Smooth muscle cell (in vitro differentiated cells): ENCODE measurements around the gene MICAL3. TPM values are rescaled to one million over a fixed set of nuclear protein-coding genes. Genes with fewer than 3 reads are reported as not detected.

Experiments
- DNase-seq: peaks from one replicate; lab custom pipeline; 2025; ENCODE audit not compliant: unreplicated experiment; lab: John Stamatoyannopoulos, UW
- H2AFZ ChIP-seq: fragments of 200-600 bp; sonication (generic); 2 replicates; pipeline ENCODE4 v1.6.0; 2016; ENCODE audit warnings: antibody characterized with exemption, low read depth, mild to moderate bottlenecking
- H3F3A ChIP-seq: fragments of 200-600 bp; sonication (generic); 2 replicates; pipeline ENCODE4 v1.6.0; 2017; ENCODE audit warnings: antibody characterized with exemption, low read depth
- H3K27ac ChIP-seq: fragments of 200-600 bp; sonication (generic); 2 replicates; pipeline ENCODE4 v1.5.1; 2016; ENCODE audit warnings: low read depth, mild to moderate bottlenecking
- H3K27me3 ChIP-seq: fragments of 200-600 bp; sonication (generic); 2 replicates; pipeline ENCODE4 v1.6.1; 2016; ENCODE audit warnings: low read depth, mild to moderate bottlenecking
- H3K36me3 ChIP-seq: fragments of 200-600 bp; sonication (generic); 2 replicates; pipeline ENCODE4 v1.5.1; 2016; ENCODE audit warnings: low read depth
- H3K4me1 ChIP-seq: fragments of 200-600 bp; sonication (generic); 2 replicates; pipeline ENCODE4 v1.5.1; 2016; ENCODE audit warnings: low read depth
- H3K4me2 ChIP-seq: fragments of 200-600 bp; sonication (generic); 2 replicates; pipeline ENCODE4 v1.6.0; 2016; ENCODE audit warnings: mild to moderate bottlenecking
- H3K4me3 ChIP-seq: fragments of 200-600 bp; sonication (generic); 2 replicates; pipeline ENCODE4 v1.5.1; 2016; ENCODE audit warnings: mild to moderate bottlenecking
- H3K79me2 ChIP-seq: fragments of 200-600 bp; sonication (generic); 2 replicates; pipeline ENCODE4 v1.6.0; 2016; ENCODE audit warnings: low read depth, mild to moderate bottlenecking
- H3K9ac ChIP-seq: fragments of 200-600 bp; sonication (generic); 2 replicates; pipeline ENCODE4 v1.6.0; 2016; ENCODE audit warnings: low read depth
- H3K9me3 ChIP-seq: fragments of 200-600 bp; sonication (generic); replicated peaks from 2 replicates; pipeline ENCODE4 v1.5.1; 2016; ENCODE audit warnings: low read depth
- H4K20me1 ChIP-seq: fragments of 200-600 bp; sonication (generic); 2 replicates; pipeline ENCODE4 v1.6.0; 2016; ENCODE audit warnings: low read depth
- WGBS: methylation state at CpG from one replicate; pipeline ENCODE4 v1.1.7; 2016; ENCODE audit warnings: low lambda C conversion rate; 5-methylcytosine and 5-hydroxymethylcytosine counted together
- polyA plus RNA-seq: library from polyadenylated mRNA; unstranded; fragments of >200 nt; fragmentation: Nextera tagmentation; extraction: Ambion mirVana; gene quantifications from 2 replicates; pipeline ENCODE4 v1.2.1, GENCODE V29; 2016
- total RNA-seq: library from RNA; depleted of rRNA; stranded (reverse); fragments of >200 nt; gene quantifications from 2 replicates; pipeline ENCODE4 v1.2.3, GENCODE V29; 2014
- TF ChIP-seq, protein P1 (sequence below): fragments of 200-600 bp; sonication (generic); IDR thresholded peaks from 2 replicates; pipeline ENCODE4 v1.5.1; 2017; ENCODE audit warnings: borderline replicate concordance, mild to moderate bottlenecking, antibody characterized with exemption; ENCODE audit not compliant: insufficient read depth, poor library complexity, severe bottlenecking

Gene MICAL3
- total and polyA plus RNA-seq, 2 experiments from 2014 or later = 3.1 to 28.6 TPM

DNA sequence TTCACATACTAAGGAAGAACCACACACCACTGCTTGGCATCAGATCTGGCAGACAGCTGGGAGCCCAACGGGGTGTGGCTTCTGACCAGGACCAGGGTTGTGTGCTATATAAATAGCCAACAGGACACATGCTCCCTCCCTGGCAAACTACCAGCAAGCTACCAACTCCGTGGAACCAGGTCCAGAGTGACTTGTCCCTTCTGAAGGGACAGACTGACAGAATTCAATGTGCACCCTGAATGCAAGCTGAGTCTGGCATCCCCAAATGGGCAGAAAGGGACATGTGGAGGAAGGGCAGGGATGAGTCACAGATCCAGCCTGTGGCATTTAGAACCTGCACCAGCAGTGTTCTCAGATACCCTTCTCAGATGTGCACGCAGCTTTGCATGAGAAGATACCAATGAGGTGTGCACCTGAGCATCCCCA, 92.9 kb downstream of the MICAL3 start:
- H3K9ac ChIP-seq = no peak overlapping the region
- peaks cover 88% of the 10 kb centered on the region for H3K79me2 ChIP-seq
- H3F3A ChIP-seq = no peaks in the 10 kb centered on the region
- H3K27me3 ChIP-seq = no peaks in the 10 kb centered on the region
- no peaks in the 10 kb centered on the region for H3K36me3 ChIP-seq
- peaks cover 39% of the 10 kb centered on the region for H4K20me1 ChIP-seq
- H2AFZ ChIP-seq = no peak overlapping the region
- DNase-seq = no peak
- 88% methylated on average over 3 of the region's 3 CpGs for WGBS
- no peaks in the 10 kb centered on the region for H3K4me1 ChIP-seq
- H3K9me3 ChIP-seq = no peaks in the 10 kb centered on the region
- H3K4me2 ChIP-seq = no peak overlapping the region
- no peak overlapping the region for H3K4me3 ChIP-seq
- no peak overlapping the region for H3K27ac ChIP-seq
- TF ChIP-seq, protein P1, sequence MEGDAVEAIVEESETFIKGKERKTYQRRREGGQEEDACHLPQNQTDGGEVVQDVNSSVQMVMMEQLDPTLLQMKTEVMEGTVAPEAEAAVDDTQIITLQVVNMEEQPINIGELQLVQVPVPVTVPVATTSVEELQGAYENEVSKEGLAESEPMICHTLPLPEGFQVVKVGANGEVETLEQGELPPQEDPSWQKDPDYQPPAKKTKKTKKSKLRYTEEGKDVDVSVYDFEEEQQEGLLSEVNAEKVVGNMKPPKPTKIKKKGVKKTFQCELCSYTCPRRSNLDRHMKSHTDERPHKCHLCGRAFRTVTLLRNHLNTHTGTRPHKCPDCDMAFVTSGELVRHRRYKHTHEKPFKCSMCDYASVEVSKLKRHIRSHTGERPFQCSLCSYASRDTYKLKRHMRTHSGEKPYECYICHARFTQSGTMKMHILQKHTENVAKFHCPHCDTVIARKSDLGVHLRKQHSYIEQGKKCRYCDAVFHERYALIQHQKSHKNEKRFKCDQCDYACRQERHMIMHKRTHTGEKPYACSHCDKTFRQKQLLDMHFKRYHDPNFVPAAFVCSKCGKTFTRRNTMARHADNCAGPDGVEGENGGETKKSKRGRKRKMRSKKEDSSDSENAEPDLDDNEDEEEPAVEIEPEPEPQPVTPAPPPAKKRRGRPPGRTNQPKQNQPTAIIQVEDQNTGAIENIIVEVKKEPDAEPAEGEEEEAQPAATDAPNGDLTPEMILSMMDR = no peak

DNA sequence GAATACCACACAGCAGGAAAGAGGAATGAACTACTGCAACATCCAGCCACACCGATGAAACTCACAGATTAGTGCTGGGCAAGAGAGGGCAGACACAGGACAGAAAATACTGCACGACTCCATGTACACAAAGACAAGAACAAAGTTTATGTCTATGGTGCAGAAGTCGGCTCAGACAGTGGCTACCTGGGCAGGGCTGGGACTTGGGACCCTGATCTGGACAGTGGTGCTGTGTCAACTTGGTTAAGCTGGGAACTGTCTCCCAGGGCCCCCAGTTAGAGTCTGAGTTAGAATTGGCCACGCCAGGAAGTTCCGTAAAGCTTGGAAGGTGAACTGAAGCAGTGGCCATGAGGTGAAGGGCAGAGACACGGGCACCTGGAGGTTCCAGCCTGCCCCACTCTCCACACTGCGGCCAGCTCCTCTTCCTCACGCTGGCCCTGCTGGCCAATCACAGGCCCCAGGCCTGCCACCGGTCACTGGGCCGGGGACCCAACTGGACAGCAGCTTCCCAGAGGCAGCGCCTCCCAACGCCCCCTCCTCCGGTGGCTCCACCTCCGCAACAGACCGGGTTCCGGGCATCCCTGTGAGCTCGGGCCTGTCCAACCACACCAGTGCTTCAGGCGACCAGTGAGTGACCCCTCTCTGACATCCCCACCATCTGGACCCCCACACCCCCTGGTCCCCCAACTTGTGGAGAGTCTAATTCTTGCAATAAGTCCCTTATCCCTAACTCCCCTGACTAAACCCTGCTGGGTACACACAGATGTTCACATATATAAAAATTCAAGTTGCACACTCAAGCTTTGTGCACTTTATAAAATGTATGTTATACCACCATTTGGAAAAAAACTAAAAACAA, 93.7 kb downstream of the MICAL3 start:
- peaks cover 39% of the 10 kb centered on the region for H4K20me1 ChIP-seq
- H3K9ac ChIP-seq = no peak overlapping the region
- peaks cover 87% of the 10 kb centered on the region for H3K79me2 ChIP-seq
- H3F3A ChIP-seq = no peaks in the 10 kb centered on the region
- WGBS = 98% methylated on average over 18 of the region's 18 CpGs
- H3K27me3 ChIP-seq = no peaks in the 10 kb centered on the region
- TF ChIP-seq, protein P1 = no peak
- H3K27ac ChIP-seq = no peak overlapping the region
- H3K9me3 ChIP-seq = no peaks in the 10 kb centered on the region
- no peak overlapping the region for H2AFZ ChIP-seq
- no peak overlapping the region for H3K4me2 ChIP-seq
- H3K4me3 ChIP-seq = no peak overlapping the region
- no peaks in the 10 kb centered on the region for H3K36me3 ChIP-seq
- no peak for DNase-seq
- no peaks in the 10 kb centered on the region for H3K4me1 ChIP-seq

DNA sequence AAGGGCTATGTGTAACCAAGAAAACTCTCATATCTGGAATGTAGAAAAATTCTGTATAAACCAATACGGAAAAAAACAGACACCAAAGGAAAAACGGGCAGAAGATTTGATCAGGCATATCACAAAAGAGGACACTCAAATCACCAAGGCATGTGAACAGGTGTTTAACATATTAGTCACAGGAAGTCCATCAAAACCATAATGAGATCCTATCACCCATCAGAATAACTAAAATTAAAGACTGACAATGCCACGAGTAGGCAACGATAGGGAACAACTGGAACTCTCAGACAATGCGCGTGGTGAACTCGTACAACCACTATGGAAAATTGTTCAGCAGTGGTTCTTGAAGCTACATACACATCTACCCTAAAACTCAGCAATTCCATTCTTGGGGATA, 94.5 kb downstream of the MICAL3 start:
- no peaks in the 10 kb centered on the region for H3K9me3 ChIP-seq
- peaks cover 89% of the 10 kb centered on the region for H3K79me2 ChIP-seq
- H4K20me1 ChIP-seq = peaks cover 39% of the 10 kb centered on the region
- H3K4me2 ChIP-seq = no peak overlapping the region
- TF ChIP-seq, protein P1 = no peak
- H2AFZ ChIP-seq = no peak overlapping the region
- no peak for DNase-seq
- H3F3A ChIP-seq = no peaks in the 10 kb centered on the region
- no peaks in the 10 kb centered on the region for H3K27me3 ChIP-seq
- no peak overlapping the region for H3K9ac ChIP-seq
- whole genome bisulfite sequencing = 88% methylated on average over 7 of the region's 7 CpGs
- no peaks in the 10 kb centered on the region for H3K4me1 ChIP-seq
- H3K27ac ChIP-seq = no peak overlapping the region
- no peaks in the 10 kb centered on the region for H3K36me3 ChIP-seq
- no peak overlapping the region for H3K4me3 ChIP-seq

DNA sequence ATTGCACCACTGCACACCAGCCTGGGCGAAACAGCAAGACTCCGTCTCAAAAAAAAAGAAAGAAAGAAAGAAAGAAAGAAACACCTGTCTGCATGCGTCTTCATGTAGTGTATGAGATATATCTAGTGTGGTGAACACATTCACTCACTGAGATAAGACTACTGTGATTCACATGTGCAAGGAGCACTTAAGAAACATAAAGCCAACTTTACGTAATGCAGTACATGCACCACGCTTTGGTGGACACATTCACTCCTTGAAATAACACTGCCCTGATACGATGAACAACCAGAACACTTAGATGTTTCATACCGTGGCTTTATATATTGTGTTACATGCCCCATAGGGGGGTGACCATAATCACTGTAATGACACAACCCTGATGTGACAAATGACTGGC, 96.0 kb downstream of the MICAL3 start:
- TF ChIP-seq, protein P1 = no peak
- peaks cover 40% of the 10 kb centered on the region for H4K20me1 ChIP-seq

More for the DNA sequence above, 96.0 kb downstream of the MICAL3 start:
- Histone ChIP-seq H3F3A (peaks cover 6% of the 10 kb centered on the region), H3K4me3 (no peak overlapping the region), H3K4me2 (no peak overlapping the region), H2AFZ (no peak overlapping the region), H3K4me1 (no peaks in the 10 kb centered on the region), H3K9ac (no peak overlapping the region), H3K27me3 (no peaks in the 10 kb centered on the region), H3K79me2 (peaks cover 89% of the 10 kb centered on the region), H3K9me3 (no peaks in the 10 kb centered on the region), H3K27ac (no peak overlapping the region), H3K36me3 (no peaks in the 10 kb centered on the region)
- 86% methylated on average over 5 of the region's 7 CpGs for WGBS
- no peak for DNase-seq
